AG10803 (cell line): ENCODE data around the gene TAC3.
"Not testable (repeated sequence)": the region's sequence is repeated elsewhere in the genome, so short reads cannot be mapped to it uniquely, and the experiment has no call there.

Experiments
- DNase-seq: peaks from one replicate; pipeline ENCODE4 v3.0.0; 2010; ENCODE audit warnings: low read depth
- H3K4me3 ChIP-seq: 2 replicates; pipeline ENCODE4 v1.5.1; 2011; ENCODE audit warnings: mild to moderate bottlenecking, low read length, control low read depth
- CTCF ChIP-seq: conservative IDR thresholded peaks from 2 replicates; pipeline ENCODE4 v1.5.1; 2011; ENCODE audit warnings: mild to moderate bottlenecking, low read length, control low read depth, inconsistent platforms

TAC3 gene

GRCh38 chr12:56979628-56980027 is 36.7 kb downstream of the TAC3 start:
- no peak overlapping the region for H3K4me3 ChIP-seq
- TF ChIP-seq CTCF = no peak
- no peak for DNase-seq

- no peak overlapping the region for H3K4me3 ChIP-seq
- no peak for TF ChIP-seq CTCF
- DNase-seq = no peak
Measured at GRCh38 chr12:56978397-56979138, 37.8 kb downstream of the TAC3 start.

GRCh38 chr12:56977361-56977760 is 39.0 kb downstream of the TAC3 start:
- not testable (repeated sequence) for H3K4me3 ChIP-seq

GRCh38 chr12:56974224-56974623 is 42.1 kb downstream of the TAC3 start:
- H3K4me3 ChIP-seq, DNase-seq: not testable (repeated sequence)

More at GRCh38 chr12:56977361-56977760, 39.0 kb downstream of the TAC3 start:
- not testable (repeated sequence) for DNase-seq

GRCh38 chr12:56968910-56969309 is 47.4 kb downstream of the TAC3 start:
- not testable (repeated sequence) for H3K4me3 ChIP-seq, DNase-seq

- not testable (repeated sequence) for H3K4me3 ChIP-seq, DNase-seq
Measured at GRCh38 chr12:56965997-56966642, 50.2 kb downstream of the TAC3 start.

- H3K4me3 ChIP-seq, DNase-seq: not testable (repeated sequence)
Measured at GRCh38 chr12:56965124-56965523, 51.2 kb downstream of the TAC3 start.

GRCh38 chr12:56963557-56963956 is 52.8 kb downstream of the TAC3 start:
- not testable (repeated sequence) for DNase-seq, H3K4me3 ChIP-seq

GRCh38 chr12:56962247-56962646 is 54.1 kb downstream of the TAC3 start:
- DNase-seq, H3K4me3 ChIP-seq: not testable (repeated sequence)
